HFFc6 (cell line): ENCODE measurements around the gene HDAC9. TPM values are rescaled to one million over a fixed set of nuclear protein-coding genes. Genes with fewer than 3 reads are reported as not detected.

ENCODE experiments used
- DNase-seq: peaks from one replicate; pipeline ENCODE4 v3.0.0-alpha.2; 2018
- H3K27ac Mint-ChIP-seq: 2 replicates; pipeline ENCODE4 v1.8.0; 2020; ENCODE audit warnings: mild to moderate bottlenecking, mixed read lengths
- H3K27me3 Mint-ChIP-seq: 2 replicates; pipeline ENCODE4 v1.8.0; 2021; ENCODE audit warnings: mild to moderate bottlenecking, moderate library complexity, mixed read lengths; ENCODE audit not compliant: insufficient read depth
- H3K36me3 Mint-ChIP-seq: 2 replicates; pipeline ENCODE4 v1.8.0; 2021; ENCODE audit warnings: low read depth, mixed read lengths
- H3K4me1 Mint-ChIP-seq: 2 replicates; pipeline ENCODE4 v1.8.0; 2020; ENCODE audit warnings: low read depth, mixed read lengths
- H3K4me3 Mint-ChIP-seq: 2 replicates; pipeline ENCODE4 v1.8.0; 2020; ENCODE audit warnings: mild to moderate bottlenecking, moderate library complexity, mixed read lengths
- H3K9me3 Mint-ChIP-seq: 2 replicates; pipeline ENCODE4 v1.8.0; 2020; ENCODE audit warnings: mild to moderate bottlenecking, mixed read lengths
- total RNA-seq, 6 experiments: library from RNA; stranded (reverse); fragmentation: NEBNext Ultra II Directional; extraction: Animal tissue kit (Norgen Biotek cat#: 25700); gene quantifications; 2 replicates in 1 of 6; 3 replicates in 5 of 6; pipeline ENCODE4 v1.2.3, GENCODE V29; 2021
- TF ChIP-seq, protein P1 (sequence below): fragments of 200-600 bp; sonication (generic); IDR thresholded peaks from 2 replicates; pipeline ENCODE4 v1.5.0; 2021; ENCODE audit warnings: antibody characterized with exemption, mild to moderate bottlenecking

The HDAC9 gene
- total RNA-seq, 6 experiments from 2014 or later, result 11.5 to 29.2 (median 13.2) TPM

DNA sequence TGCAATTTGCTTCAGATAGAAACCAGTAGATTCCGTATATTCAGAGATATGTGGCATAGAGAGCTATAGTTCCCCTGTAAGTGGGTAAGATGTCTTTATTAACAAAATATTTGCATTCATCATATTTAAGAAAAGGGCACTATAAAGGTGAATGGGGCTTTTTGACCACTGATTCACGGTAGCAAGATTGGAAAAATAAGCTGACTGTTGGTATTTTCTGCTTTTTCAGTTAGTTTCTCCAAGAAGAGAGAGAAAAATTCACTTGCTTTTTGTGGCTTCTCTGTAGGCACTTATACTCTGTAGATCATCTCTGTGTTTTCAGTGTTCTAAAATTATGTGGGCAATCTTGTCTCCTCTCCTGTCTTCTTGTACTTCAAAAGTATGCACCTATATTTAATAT lies 376.8 kb downstream of the HDAC9 start:
- H3K27ac Mint-ChIP-seq, result no peak overlapping the region
- H3K9me3 Mint-ChIP-seq, result no peaks in the 10 kb centered on the region
- H3K36me3 Mint-ChIP-seq, result no peaks in the 10 kb centered on the region
- peaks cover 7% of the 10 kb centered on the region; the same call in 1 of the 2 replicates for H3K4me1 Mint-ChIP-seq
- no peak for DNase-seq
- TF ChIP-seq, protein P1, sequence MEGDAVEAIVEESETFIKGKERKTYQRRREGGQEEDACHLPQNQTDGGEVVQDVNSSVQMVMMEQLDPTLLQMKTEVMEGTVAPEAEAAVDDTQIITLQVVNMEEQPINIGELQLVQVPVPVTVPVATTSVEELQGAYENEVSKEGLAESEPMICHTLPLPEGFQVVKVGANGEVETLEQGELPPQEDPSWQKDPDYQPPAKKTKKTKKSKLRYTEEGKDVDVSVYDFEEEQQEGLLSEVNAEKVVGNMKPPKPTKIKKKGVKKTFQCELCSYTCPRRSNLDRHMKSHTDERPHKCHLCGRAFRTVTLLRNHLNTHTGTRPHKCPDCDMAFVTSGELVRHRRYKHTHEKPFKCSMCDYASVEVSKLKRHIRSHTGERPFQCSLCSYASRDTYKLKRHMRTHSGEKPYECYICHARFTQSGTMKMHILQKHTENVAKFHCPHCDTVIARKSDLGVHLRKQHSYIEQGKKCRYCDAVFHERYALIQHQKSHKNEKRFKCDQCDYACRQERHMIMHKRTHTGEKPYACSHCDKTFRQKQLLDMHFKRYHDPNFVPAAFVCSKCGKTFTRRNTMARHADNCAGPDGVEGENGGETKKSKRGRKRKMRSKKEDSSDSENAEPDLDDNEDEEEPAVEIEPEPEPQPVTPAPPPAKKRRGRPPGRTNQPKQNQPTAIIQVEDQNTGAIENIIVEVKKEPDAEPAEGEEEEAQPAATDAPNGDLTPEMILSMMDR, result no peak
- H3K4me3 Mint-ChIP-seq, result no peak overlapping the region
- H3K27me3 Mint-ChIP-seq, result no peaks in the 10 kb centered on the region

DNA sequence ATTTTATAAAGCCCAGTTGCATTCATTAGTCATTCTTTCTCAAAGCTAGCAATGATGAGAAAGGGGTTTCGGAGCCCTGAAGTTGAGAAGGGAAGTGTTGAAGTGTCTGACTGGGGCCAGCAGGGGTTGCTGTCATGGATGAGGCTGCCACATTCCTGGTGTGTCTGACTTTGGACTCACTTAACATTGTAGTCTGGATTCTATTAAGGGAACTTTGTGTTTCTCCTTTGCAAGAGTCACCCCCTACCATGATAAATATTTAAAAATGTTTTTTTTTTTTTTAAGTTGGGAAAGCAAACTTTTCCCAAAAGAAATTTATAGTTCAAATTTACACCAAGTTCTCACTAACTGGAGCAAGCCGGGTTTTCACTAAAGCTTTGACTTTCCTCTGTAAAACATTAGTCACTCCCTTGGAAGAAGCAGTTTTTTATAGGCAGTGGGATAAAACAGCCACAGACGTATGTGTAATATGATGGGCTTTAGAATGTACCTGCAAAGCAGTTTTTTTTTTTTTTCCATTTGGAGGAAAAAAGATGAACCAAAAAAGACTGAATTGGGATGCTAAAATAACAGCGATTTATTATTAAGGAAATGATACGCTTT lies 378.3 kb downstream of the HDAC9 start:
- Mint-ChIP-seq H3K36me3 (peaks cover 3% of the 10 kb centered on the region), H3K9me3 (no peaks in the 10 kb centered on the region), H3K27me3 (no peaks in the 10 kb centered on the region), H3K4me3 (no peak overlapping the region), H3K4me1 (no peaks in the 10 kb centered on the region), H3K27ac (no peak overlapping the region)
- DNase-seq, result peak; percentile 31
- TF ChIP-seq, protein P1, result peak; percentile 76

DNA sequence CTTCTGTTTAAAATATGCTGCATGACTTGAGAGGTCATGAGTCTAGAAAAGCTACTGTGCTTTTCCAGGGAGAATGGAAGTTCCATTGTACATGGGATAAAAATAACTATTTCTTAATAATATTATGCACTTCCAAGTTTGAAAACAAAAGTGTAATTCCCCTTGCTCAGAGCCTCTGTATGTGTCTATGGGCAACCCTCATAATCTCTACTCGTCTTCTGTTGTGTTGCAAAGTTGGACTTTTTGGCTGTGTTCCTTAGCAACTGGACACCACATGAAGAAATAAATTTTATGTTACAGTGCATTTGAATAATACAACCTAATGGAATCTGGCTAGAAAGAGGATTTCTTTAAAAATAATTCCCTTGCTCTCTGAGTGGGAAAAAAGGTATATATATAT lies 379.3 kb downstream of the HDAC9 start:
- Mint-ChIP-seq H3K27ac (no peak overlapping the region), H3K4me3 (no peak overlapping the region), H3K27me3 (no peaks in the 10 kb centered on the region; the same call in 1 of the 2 replicates), H3K4me1 (no peaks in the 10 kb centered on the region), H3K9me3 (no peaks in the 10 kb centered on the region), H3K36me3 (peaks cover 9% of the 10 kb centered on the region)
- DNase-seq, result no peak
- TF ChIP-seq, protein P1, result no peak

DNA sequence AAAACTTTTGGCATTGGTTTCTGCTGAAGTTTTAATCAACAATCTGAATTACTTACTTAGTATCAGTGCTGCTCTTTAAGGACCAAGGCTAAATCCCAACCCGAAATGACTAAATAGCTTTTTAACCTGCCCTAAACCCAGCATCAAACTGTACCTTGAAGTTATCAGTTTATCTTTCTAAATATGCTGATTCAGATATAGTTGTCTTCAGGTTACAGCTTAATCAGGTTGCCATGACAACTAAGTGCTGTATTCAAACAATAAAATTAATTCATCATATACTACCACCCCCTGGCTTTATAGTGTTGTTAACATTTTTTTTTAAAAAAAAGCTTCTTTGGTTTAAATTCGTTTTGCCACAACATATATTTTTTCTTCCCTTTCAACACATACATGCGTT lies 382.3 kb downstream of the HDAC9 start:
- Mint-ChIP-seq H3K4me1 (no peaks in the 10 kb centered on the region), H3K36me3 (peaks cover 9% of the 10 kb centered on the region), H3K9me3 (no peaks in the 10 kb centered on the region), H3K27ac (no peak overlapping the region), H3K27me3 (no peaks in the 10 kb centered on the region; the same call in 1 of the 2 replicates), H3K4me3 (no peak overlapping the region)
- TF ChIP-seq, protein P1, result no peak
- DNase-seq, result no peak

DNA sequence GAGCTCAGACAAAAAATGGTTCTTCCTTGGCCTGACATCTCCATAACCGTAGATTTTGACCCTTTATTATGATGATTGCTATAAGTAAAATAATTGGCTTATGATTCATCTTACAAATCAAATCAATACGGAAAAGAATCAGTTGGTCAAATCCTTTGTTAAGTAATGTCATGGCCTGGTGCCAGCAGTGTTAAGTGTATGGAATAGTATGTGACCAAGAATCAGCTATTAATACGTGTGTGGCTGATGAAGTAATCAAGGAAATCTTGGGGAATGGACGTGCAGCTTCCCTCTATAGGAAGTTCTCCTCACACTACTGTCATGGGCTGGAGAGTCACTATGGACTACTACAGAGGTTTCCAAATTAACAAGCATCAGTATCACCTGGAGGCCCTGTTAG lies 391.3 kb downstream of the HDAC9 start:
- Mint-ChIP-seq H3K27me3 (no peaks in the 10 kb centered on the region), H3K4me3 (no peak overlapping the region), H3K36me3 (no peaks in the 10 kb centered on the region), H3K9me3 (no peaks in the 10 kb centered on the region), H3K27ac (no peak overlapping the region), H3K4me1 (peaks cover 23% of the 10 kb centered on the region)
- no peak for DNase-seq
- TF ChIP-seq, protein P1, result no peak
